Measurements from ENCODE around the gene SRSF12. TPM values are rescaled to one million over a fixed set of nuclear protein-coding genes. Genes with fewer than 3 reads are reported as not detected.

SRSF12 gene
- total RNA-seq, 1 experiment from 2014 or later, result not detected

- Histone ChIP-seq H3K9me3 (ENCODE audit: control insufficient read depth in 1 of 2, insufficient read depth in 1 of 2, low read depth in 1 of 2, low read length in 2 of 2) (no peaks in the 10 kb centered on the region), H3K27ac (ENCODE audit: low read depth, low read length) (no peak overlapping the region), H3K27me3 (ENCODE audit: insufficient read depth, low read length) (no peaks in the 10 kb centered on the region), H4K20me1 (ENCODE audit: insufficient read depth) (no peaks in the 10 kb centered on the region), H2AFZ (ENCODE audit: low read depth, low read length, poor library complexity, severe bottlenecking) (no peak overlapping the region), H3K4me1 (ENCODE audit: control insufficient read depth in 1 of 2, insufficient read depth in 2 of 2, low read length in 2 of 2) (peaks cover 3 to 9% of the 10 kb centered on the region in 2 experiments; a peak in 2 of 4 replicates), H3K4me3 (replicated peaks in 1 of 2; ENCODE audit: low read depth in 1 of 2, low read length in 2 of 2) (no peak overlapping the region), H3K9ac (ENCODE audit: low read length) (no peak overlapping the region), H3K9me2 (ENCODE audit: insufficient read depth) (no peaks in the 10 kb centered on the region), H3K4me2 (ENCODE audit: low read length) (no peak overlapping the region), H3K79me2 (ENCODE audit: insufficient read depth, low read length) (no peaks in the 10 kb centered on the region), H3K36me3 (ENCODE audit: control insufficient read depth in 1 of 2, insufficient read depth in 2 of 2, low read length in 2 of 2) (no peaks in the 10 kb centered on the region)
- CTCF ChIA-PET, result no interaction called here
- no TSS peak for BruUV-seq (replicated peaks)
- TF ChIP-seq TCF7L2 (IDR thresholded peaks at IDR 0.05; ENCODE audit: borderline replicate concordance, extremely low read depth, insufficient read depth, insufficient read length), result no peak
- TF ChIP-seq SRF (IDR thresholded peaks at IDR 0.05; ENCODE audit: low read depth), result no peak
- no peak for TF ChIP-seq CBX3 (IDR thresholded peaks at IDR 0.05; ENCODE audit: low read depth)
- TF ChIP-seq JUND (IDR thresholded peaks at IDR 0.05), result no peak
- TF ChIP-seq ATF3 (IDR thresholded peaks at IDR 0.05), result no peak
- TF ChIP-seq ELF1 (IDR thresholded peaks at IDR 0.05; ENCODE audit: borderline replicate concordance, low read depth), result no peak
- no peak for TF ChIP-seq EZH2phosphoT487 (IDR thresholded peaks at IDR 0.05; ENCODE audit: borderline replicate concordance)
- no peak for TF ChIP-seq FOSL1 (IDR thresholded peaks at IDR 0.05; ENCODE audit: low read depth)
- TF ChIP-seq POLR2A (IDR thresholded peaks at IDR 0.05; ENCODE audit: borderline replicate concordance, extremely low read depth, insufficient read depth, insufficient read length), result no peak
- TF ChIP-seq EGR1 (IDR thresholded peaks at IDR 0.05; ENCODE audit: low read depth), result no peak
- POLR2A ChIA-PET, result no interaction called here
- DNase-seq (ENCODE audit: low read depth, low spot score) (no peak), ATAC-seq (no peak)
- intact Hi-C loops (cut with micrococcal nuclease), result no loop called here
- RAD21 ChIA-PET (ENCODE audit: low non-redundant PET in 1 of 2, low total read pairs in 2 of 2, uncharacterized antibody in 2 of 2, unreplicated experiment in 2 of 2), result no interaction called here
Measured at GRCh38 chr6:89134723-89135122, 16.9 kb upstream of the SRSF12 start.

GRCh38 chr6:89133981-89134380 lies 16.1 kb upstream of the SRSF12 start:
- Histone ChIP-seq H3K9me3 (ENCODE audit: control insufficient read depth in 1 of 2, insufficient read depth in 1 of 2, low read depth in 1 of 2, low read length in 2 of 2) (no peaks in the 10 kb centered on the region), H3K4me1 (ENCODE audit: control insufficient read depth in 1 of 2, insufficient read depth in 2 of 2, low read length in 2 of 2) (peaks cover 1% of the 10 kb centered on the region in 2 experiments; a peak in 1 of 4 replicates), H3K27ac (ENCODE audit: low read depth, low read length) (no peak overlapping the region), H3K79me2 (ENCODE audit: insufficient read depth, low read length) (no peaks in the 10 kb centered on the region), H2AFZ (ENCODE audit: low read depth, low read length, poor library complexity, severe bottlenecking) (no peak overlapping the region), H3K4me3 (replicated peaks in 1 of 2; ENCODE audit: low read depth in 1 of 2, low read length in 2 of 2) (no peak overlapping the region), H4K20me1 (ENCODE audit: insufficient read depth) (no peaks in the 10 kb centered on the region), H3K9ac (ENCODE audit: low read length) (no peak overlapping the region), H3K27me3 (ENCODE audit: insufficient read depth, low read length) (no peaks in the 10 kb centered on the region), H3K36me3 (ENCODE audit: control insufficient read depth in 1 of 2, insufficient read depth in 2 of 2, low read length in 2 of 2) (no peaks in the 10 kb centered on the region), H3K9me2 (ENCODE audit: insufficient read depth) (no peaks in the 10 kb centered on the region), H3K4me2 (ENCODE audit: low read length) (no peak overlapping the region)
- POLR2A ChIA-PET, result no interaction called here
- CTCF ChIA-PET, result no interaction called here
- intact Hi-C loops (cut with micrococcal nuclease), result no loop called here
- BruUV-seq (replicated peaks), result no TSS peak
- no peak for TF ChIP-seq RAD21 (IDR thresholded peaks at IDR 0.05; ENCODE audit: low read depth)
- no peak for TF ChIP-seq ELF1 (IDR thresholded peaks at IDR 0.05; ENCODE audit: borderline replicate concordance, low read depth)
- TF ChIP-seq EGR1 (IDR thresholded peaks at IDR 0.05; ENCODE audit: low read depth), result no peak
- no peak for TF ChIP-seq SP1 (IDR thresholded peaks at IDR 0.05; ENCODE audit: low read depth)
- TF ChIP-seq POLR2AphosphoS5 (IDR thresholded peaks at IDR 0.05; ENCODE audit: low read depth, low read length), result no peak
- TF ChIP-seq EZH2 (IDR thresholded peaks at IDR 0.05), result no peak
- no peak for TF ChIP-seq JUND (IDR thresholded peaks at IDR 0.05)
- RAD21 ChIA-PET (ENCODE audit: low non-redundant PET in 1 of 2, low total read pairs in 2 of 2, uncharacterized antibody in 2 of 2, unreplicated experiment in 2 of 2), result no interaction called here
- DNase-seq (ENCODE audit: low read depth, low spot score), result no peak
- ATAC-seq, result no peak
